Measurements from ENCODE around the gene ALG14. TPM values are rescaled to one million over a fixed set of nuclear protein-coding genes. Genes with fewer than 3 reads are reported as not detected.

The ALG14 gene
- 2.0 and 2.9 TPM in 2 replicates for total RNA-seq (2013; cell fraction: nucleolus; rRNA removed)
- total RNA-seq (2014; rRNA removed) (4.4 and 4.8 TPM in 2 replicates), total RNA-seq (2014; rRNA removed; fragmentation: Illumina TruSeq; extraction: Trizol) (4.7 and 4.8 TPM in 2 replicates), total RNA-seq (2021) (4.8 and 8.4 TPM in 2 replicates), polyA plus RNA-seq (2011; rRNA removed) (1.9 and 3.3 TPM in 2 replicates), polyA plus RNA-seq (2014; fragmentation: Illumina TruSeq; extraction: Trizol) (2.6 and 5.8 TPM in 2 replicates), polyA plus RNA-seq (2014; fragmentation: Nextera tagmentation; extraction: Ambion mirVana) (10 to 100 TPM; 15.1 to 19.2 TPM), polyA plus RNA-seq (2014; rRNA removed) (4.4 and 6.6 TPM in 2 replicates), polyA plus RNA-seq (2016; fragmentation: Nextera tagmentation; extraction: Ambion mirVana) (10 to 100 TPM; 11.7 to 13.2 TPM), polyA minus RNA-seq (2011; rRNA and poly(A)+ RNA removed) (1.1 and 3.0 TPM in 2 replicates), Bru-seq, nascent RNA (percentile 52 among the genes with signal in this experiment), BruChase-seq, experiment 1, labeled RNA remaining after a 6-hour chase (percentile 51 among the genes with signal in this experiment), BruChase-seq, experiment 2, labeled RNA remaining after a 2-hour chase (percentile 46 among the genes with signal in this experiment)
- 0.42 TPM for polyA plus RNA-seq (2011; ENCODE audit: low read depth)
- 0.88 and 2.9 TPM in 2 replicates for polyA plus RNA-seq (2011; cell fraction: cytosol; rRNA removed)
- polyA plus RNA-seq (2011; cell fraction: nucleus; rRNA removed): 1.5 and 2.3 TPM in 2 replicates
- polyA plus RNA-seq (2012): 1.5 and 2.7 TPM in 2 replicates
- polyA minus RNA-seq (2011; cell fraction: cytosol; rRNA and poly(A)+ RNA removed): 0.31 TPM in 1 of 2 replicates, not detected in the other
- 1.1 and 2.2 TPM in 2 replicates for polyA minus RNA-seq (2011; cell fraction: nucleus; rRNA and poly(A)+ RNA removed)
- long read RNA-seq, experiment 1, full-length matches to known transcripts: 7 of 10 reads
- long read RNA-seq, experiment 1, partial matches to known transcripts: 1 of 10 reads
- long read RNA-seq, experiment 1, other reads (novel, unspliced or antisense): 2 of 10 reads
- long read RNA-seq, experiment 2, full-length matches to known transcripts: 53 of 65 reads
- long read RNA-seq, experiment 2, partial matches to known transcripts: 1 of 65 reads
- long read RNA-seq, experiment 2, other reads (novel, unspliced or antisense): 11 of 65 reads

GRCh38 chr1:95072532-95073419 lies at the start of gene ALG14:
ALG14 (minus strand) TSS chr1:95072951; CDS start chr1:95072898, 53 bp downstream.
- Histone ChIP-seq H3K9ac (ENCODE audit: control insufficient read depth, insufficient read depth, low read length) (peak within 1 kb of the TSS; percentile 83), H3K27me3 (replicated peaks in 1 of 2; ENCODE audit: control insufficient read depth in 2 of 2, insufficient read depth in 2 of 2, low read length in 1 of 2) (no peaks in the 10 kb centered on the region), H2AFZ (ENCODE audit: control insufficient read depth, low read depth, low read length) (peak within 1 kb of the TSS; percentile 100), H3K27ac (ENCODE audit: control insufficient read depth, insufficient read depth) (peak within 1 kb of the TSS; percentile 94), H3K36me3 (ENCODE audit: control insufficient read depth in 2 of 2, insufficient read depth in 2 of 2, low read length in 1 of 2) (no peaks in the 10 kb centered on the region), H4K20me1 (ENCODE audit: control insufficient read depth, insufficient read depth) (no peaks in the 10 kb centered on the region), H3K4me1 (ENCODE audit: control insufficient read depth, insufficient read depth, low read length) (no peaks in the 10 kb centered on the region), H3K9me3 (replicated peaks; ENCODE audit: control insufficient read depth, insufficient read depth, low read length) (no peaks in the 10 kb centered on the region), H3K4me3 (peak within 1 kb of the TSS; percentile 76), H3K4me2 (ENCODE audit: control insufficient read depth, insufficient read depth) (peak within 1 kb of the TSS; percentile 92), H3K79me2 (ENCODE audit: control insufficient read depth, insufficient read depth, low read length) (no peaks in the 10 kb centered on the region)
- in situ Hi-C loops (cut with MboI) (no loop called here), intact Hi-C loops (cut with micrococcal nuclease; ENCODE audit: unreplicated experiment) (no loop called here)
- ChIA-PET SMC1A (ENCODE audit: uncharacterized antibody, unreplicated experiment) (interaction anchor here (0.6 to 1.5 kb wide), 6 partner anchors 9 to 219 kb away, joined by 3 to 7 read pairs (median 4); partner anchors contain the start of gene RWDD3), RAD21 (ENCODE audit: unreplicated experiment) (interaction anchor here (1.0 to 1.6 kb wide), 5 partner anchors 12 to 219 kb away, joined by 3 to 21 read pairs (median 4); partner anchors contain the start of gene RWDD3), POLR2A (interaction anchor here (0.8 to 1.5 kb wide), 3 partner anchors 9 to 161 kb away, joined by 3 to 6 read pairs (median 4); partner anchors contain the start of gene RWDD3), CTCF (interaction anchor here (0.9 to 4.3 kb wide), 7 partner anchors 9 to 163 kb away, joined by 3 to 44 read pairs (median 5); partner anchors contain the start of gene RWDD3)
- 1% methylated on average over 53 of the region's 53 CpGs for WGBS (ENCODE audit: insufficient coverage, insufficient replicate concordance, low lambda C conversion rate, missing lambda C conversion rate)
- DNase-seq (ENCODE audit: low read depth, low spot score) (peak; percentile 91), FAIRE-seq (peak; percentile 85), ATAC-seq (peak; percentile 99)
- BruUV-seq (replicated peaks): no TSS peak
- TF ChIP-seq SMAD5 (IDR thresholded peaks at IDR 0.05; ENCODE audit: low read depth) (no peak; the same call in 1 of the 2 replicates), HCFC1 (IDR thresholded peaks at IDR 0.05; ENCODE audit: low read length) (peak; percentile 91), SREBF1 (IDR thresholded peaks at IDR 0.05; ENCODE audit: low read length) (peak; percentile 76), GATAD2B (conservative IDR thresholded peaks at IDR 0.05; ENCODE audit: low read depth) (0 out of 2 replicates have a peak, but pooled peaks have one; percentile 43), IKZF1 (conservative IDR thresholded peaks at IDR 0.05) (peak; percentile 99), NKRF (conservative IDR thresholded peaks at IDR 0.05) (no peak), RFX5 (IDR thresholded peaks at IDR 0.05; ENCODE audit: low read depth, low read length) (no peak), SP1 (IDR thresholded peaks at IDR 0.05; ENCODE audit: low read depth, low read length) (peak; percentile 16), CBFB (IDR thresholded peaks at IDR 0.05; ENCODE audit: low read depth) (peak; percentile 21; the same call in 1 of the 2 replicates), NR2C1 (IDR thresholded peaks at IDR 0.05) (peak; percentile 97), RAD51 (IDR thresholded peaks at IDR 0.05) (no peak), TCF7 (IDR thresholded peaks at IDR 0.05; ENCODE audit: borderline replicate concordance) (no peak), ZNF207 (IDR thresholded peaks at IDR 0.05; ENCODE audit: borderline replicate concordance) (peak; percentile 82; the same call in 1 of the 2 replicates), BRCA1 (IDR thresholded peaks at IDR 0.05; ENCODE audit: low read depth, low read length) (no peak), TAF1 (IDR thresholded peaks at IDR 0.05; ENCODE audit: borderline replicate concordance, low read depth, low read length) (no peak), PAX5 (IDR thresholded peaks at IDR 0.05; ENCODE audit: borderline replicate concordance, low read depth, low read length) (peak; percentile 45; the same call in 1 of the 2 replicates), RUNX3 (IDR thresholded peaks at IDR 0.05; ENCODE audit: low read length) (peak; percentile 29; the same call in 1 of the 2 replicates), ATF7 (IDR thresholded peaks at IDR 0.05; ENCODE audit: low read depth) (peak; percentile 22; the same call in 1 of the 2 replicates), SIN3A (IDR thresholded peaks at IDR 0.05; ENCODE audit: low read depth, low read length) (peak; percentile 66; the same call in 1 of the 2 replicates), SMARCA5 (IDR thresholded peaks at IDR 0.05) (no peak)
